Chondrocyte (in vitro differentiated cells): ENCODE measurements around the gene TTC28. TPM values are rescaled to one million over a fixed set of nuclear protein-coding genes. Genes with fewer than 3 reads are reported as not detected.

Experiments used
- DNase-seq: peaks from one replicate; pipeline ENCODE4 v3.0.0; 2021; ENCODE audit warnings: mixed read lengths, low spot score
- H3K27ac Mint-ChIP-seq: one replicate; pipeline ENCODE4 v1.8.0; 2021; ENCODE audit warnings: mild to moderate bottlenecking, moderate library complexity, mixed read lengths; ENCODE audit not compliant: unreplicated experiment
- H3K27me3 Mint-ChIP-seq: 2 replicates; pipeline ENCODE4 v1.8.0; 2021; ENCODE audit warnings: low read depth, mixed read lengths
- H3K36me3 Mint-ChIP-seq: 2 replicates; pipeline ENCODE4 v1.8.0; 2021; ENCODE audit warnings: low read depth, mixed read lengths
- H3K4me1 Mint-ChIP-seq: 2 replicates; pipeline ENCODE4 v1.8.0; 2021; ENCODE audit warnings: low read depth, mild to moderate bottlenecking, mixed read lengths
- H3K4me3 Mint-ChIP-seq: one replicate; pipeline ENCODE4 v1.8.0; 2021; ENCODE audit warnings: mild to moderate bottlenecking, moderate library complexity, mixed read lengths; ENCODE audit not compliant: unreplicated experiment
- H3K9me3 Mint-ChIP-seq: 2 replicates; pipeline ENCODE4 v1.8.0; 2021; ENCODE audit warnings: low read depth, mixed read lengths
- total RNA-seq: library from RNA; stranded (reverse); gene quantifications from 3 replicates; pipeline ENCODE4 v1.2.1, GENCODE V29; 2021
- TF ChIP-seq, protein P1 (sequence below): fragments of 200-600 bp; sonication (generic); IDR thresholded peaks from 2 replicates; pipeline ENCODE4 v1.5.0; 2021; ENCODE audit warnings: antibody characterized with exemption, mild to moderate bottlenecking, moderate library complexity

TTC28 gene
- total RNA-seq, 1 donor from 2014 or later: 38.3 TPM

DNA sequence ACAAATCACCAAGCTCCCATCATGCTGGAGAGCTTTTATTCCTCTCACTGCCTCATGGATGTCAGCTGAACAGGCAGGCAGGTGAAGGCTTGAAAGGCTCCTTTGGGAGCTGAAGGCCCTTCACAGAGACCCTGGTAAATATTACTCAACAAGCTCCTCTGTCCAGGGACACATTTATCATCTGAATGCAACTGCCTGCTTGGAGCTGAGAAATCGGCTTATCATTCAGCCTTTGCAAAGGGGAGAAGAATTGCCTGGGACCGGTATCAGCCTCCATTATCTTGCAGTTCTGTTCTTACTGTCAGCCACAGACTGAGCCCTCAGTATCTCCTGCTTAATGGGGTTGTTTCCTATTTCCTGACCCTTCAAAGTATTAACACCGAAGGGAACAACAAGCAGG lies 646.8 kb downstream of the TTC28 start:
- Mint-ChIP-seq H3K4me3 (no peak overlapping the region), H3K27me3 (no peaks in the 10 kb centered on the region), H3K36me3 (peaks cover 7% of the 10 kb centered on the region), H3K9me3 (peaks cover 3% of the 10 kb centered on the region), H3K27ac (no peak overlapping the region), H3K4me1 (peaks cover 29% of the 10 kb centered on the region)
- TF ChIP-seq, protein P1, sequence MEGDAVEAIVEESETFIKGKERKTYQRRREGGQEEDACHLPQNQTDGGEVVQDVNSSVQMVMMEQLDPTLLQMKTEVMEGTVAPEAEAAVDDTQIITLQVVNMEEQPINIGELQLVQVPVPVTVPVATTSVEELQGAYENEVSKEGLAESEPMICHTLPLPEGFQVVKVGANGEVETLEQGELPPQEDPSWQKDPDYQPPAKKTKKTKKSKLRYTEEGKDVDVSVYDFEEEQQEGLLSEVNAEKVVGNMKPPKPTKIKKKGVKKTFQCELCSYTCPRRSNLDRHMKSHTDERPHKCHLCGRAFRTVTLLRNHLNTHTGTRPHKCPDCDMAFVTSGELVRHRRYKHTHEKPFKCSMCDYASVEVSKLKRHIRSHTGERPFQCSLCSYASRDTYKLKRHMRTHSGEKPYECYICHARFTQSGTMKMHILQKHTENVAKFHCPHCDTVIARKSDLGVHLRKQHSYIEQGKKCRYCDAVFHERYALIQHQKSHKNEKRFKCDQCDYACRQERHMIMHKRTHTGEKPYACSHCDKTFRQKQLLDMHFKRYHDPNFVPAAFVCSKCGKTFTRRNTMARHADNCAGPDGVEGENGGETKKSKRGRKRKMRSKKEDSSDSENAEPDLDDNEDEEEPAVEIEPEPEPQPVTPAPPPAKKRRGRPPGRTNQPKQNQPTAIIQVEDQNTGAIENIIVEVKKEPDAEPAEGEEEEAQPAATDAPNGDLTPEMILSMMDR: no peak
- DNase-seq: no peak

DNA sequence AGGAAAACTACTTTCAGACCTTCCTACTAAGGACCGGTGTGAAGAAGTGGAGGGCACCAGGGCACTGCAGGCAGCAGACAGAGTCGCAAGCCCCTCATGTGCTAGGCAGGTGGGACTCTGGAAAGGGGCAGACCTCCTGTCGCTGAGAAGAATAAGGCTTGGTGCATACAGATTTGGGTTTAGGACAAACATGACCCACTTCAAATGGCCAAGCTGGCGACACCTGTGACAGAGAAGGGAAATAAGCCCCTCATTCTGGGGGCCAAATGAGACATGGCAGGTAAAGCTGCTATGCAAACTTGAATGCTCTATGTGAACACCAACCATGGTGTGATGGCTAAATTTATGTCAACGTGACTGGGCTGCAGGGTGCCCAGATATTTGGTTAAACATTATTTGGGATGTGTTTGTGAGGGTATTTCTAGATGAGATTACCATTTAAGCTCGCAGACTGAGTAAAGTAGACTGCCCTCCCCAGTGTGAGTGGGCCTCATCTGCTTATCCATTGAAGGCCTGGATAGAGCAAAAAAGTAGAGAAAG lies 648.2 kb downstream of the TTC28 start:
- H3K27ac Mint-ChIP-seq: no peak overlapping the region
- H3K9me3 Mint-ChIP-seq: no peaks in the 10 kb centered on the region
- TF ChIP-seq, protein P1: no peak
- H3K4me3 Mint-ChIP-seq: no peak overlapping the region
- no peak for DNase-seq
- H3K27me3 Mint-ChIP-seq: no peaks in the 10 kb centered on the region
- H3K4me1 Mint-ChIP-seq: peaks cover 29% of the 10 kb centered on the region
- H3K36me3 Mint-ChIP-seq: peaks cover 7% of the 10 kb centered on the region

- DNase-seq: no peak
- no peak overlapping the region for H3K27ac Mint-ChIP-seq
- H3K9me3 Mint-ChIP-seq: no peaks in the 10 kb centered on the region
- H3K4me3 Mint-ChIP-seq: no peak overlapping the region
- H3K36me3 Mint-ChIP-seq: peaks cover 7% of the 10 kb centered on the region
- TF ChIP-seq, protein P1: no peak
- no peaks in the 10 kb centered on the region for H3K27me3 Mint-ChIP-seq
- H3K4me1 Mint-ChIP-seq: peaks cover 29% of the 10 kb centered on the region
Observed at GRCh38 chr22:28030473-28030872, 649.2 kb downstream of the TTC28 start.

DNA sequence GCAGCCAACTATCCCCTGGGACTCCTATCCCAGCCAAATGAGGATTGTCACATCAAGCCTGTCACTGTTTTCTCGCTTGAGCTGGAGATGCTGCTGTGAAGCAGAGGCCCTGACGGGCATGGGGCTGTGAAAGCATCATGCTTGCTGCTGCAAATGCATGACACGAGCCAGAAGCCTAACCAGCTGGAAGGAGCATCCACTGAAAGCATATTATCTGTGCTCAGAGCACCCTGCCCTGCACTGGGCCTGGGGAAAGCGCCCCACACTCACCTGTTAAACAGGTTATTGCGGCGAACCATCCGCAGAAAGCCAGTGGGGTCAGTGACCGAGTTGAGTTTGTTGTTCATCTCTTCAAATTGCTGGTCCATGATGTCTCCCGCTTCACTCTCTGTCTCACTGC lies 649.7 kb downstream of the TTC28 start:
- Mint-ChIP-seq H3K27ac (no peak overlapping the region), H3K4me3 (no peak overlapping the region), H3K36me3 (peaks cover 9% of the 10 kb centered on the region), H3K27me3 (no peaks in the 10 kb centered on the region), H3K9me3 (no peaks in the 10 kb centered on the region), H3K4me1 (peaks cover 24% of the 10 kb centered on the region)
- TF ChIP-seq, protein P1: no peak
- DNase-seq: no peak

GRCh38 chr22:28029201-28029948 lies 650.3 kb downstream of the TTC28 start:
- Mint-ChIP-seq H3K27me3 (no peaks in the 10 kb centered on the region), H3K4me3 (no peak overlapping the region), H3K4me1 (peaks cover 18% of the 10 kb centered on the region), H3K9me3 (no peaks in the 10 kb centered on the region), H3K27ac (no peak overlapping the region), H3K36me3 (peaks cover 9% of the 10 kb centered on the region)
- TF ChIP-seq, protein P1: no peak
- DNase-seq: no peak
